Mesenchymal stem cell (in vitro differentiated cells and primary cell): ENCODE data around the gene AGXT.
A peak's percentile ranks its signal among the peaks of the same experiment; 100 is the strongest.

Source experiments
- DNase-seq: peaks from one replicate; pipeline ENCODE4 v3.0.0-alpha.2; 2013
- H2AFZ ChIP-seq: one replicate; pipeline ENCODE4 v1.6.1; 2013; ENCODE audit warnings: low read depth, mild to moderate bottlenecking, control low read depth, inconsistent platforms, low read length, moderate library complexity
- H2AK5ac ChIP-seq: 2 replicates; pipeline ENCODE4 v1.6.1; 2013; ENCODE audit warnings: low read length, moderate library complexity, mild to moderate bottlenecking, inconsistent platforms; ENCODE audit not compliant: severe bottlenecking
- H2BK120ac ChIP-seq: one replicate; pipeline ENCODE4 v1.6.1; 2013; ENCODE audit warnings: low read depth, mild to moderate bottlenecking, inconsistent platforms, low read length, moderate library complexity
- H2BK12ac ChIP-seq, 2 experiments: one replicate each; pipeline ENCODE4 v1.6.1; 2013; ENCODE audit warnings: inconsistent platforms in 2 of 2, low read length in 2 of 2, mild to moderate bottlenecking in 2 of 2, moderate library complexity in 2 of 2, control low read depth in 1 of 2
- H2BK15ac ChIP-seq: one replicate; pipeline ENCODE4 v1.6.1; 2013; ENCODE audit warnings: mild to moderate bottlenecking, low read depth, inconsistent platforms; ENCODE audit not compliant: poor library complexity, severe bottlenecking
- H2BK5ac ChIP-seq: 2 replicates; pipeline ENCODE4 v1.6.1; 2013; ENCODE audit warnings: low read depth, mild to moderate bottlenecking, low read length, control low read depth, inconsistent platforms; ENCODE audit not compliant: poor library complexity, severe bottlenecking
- H3K14ac ChIP-seq, 2 experiments: one replicate each; pipeline ENCODE4 v1.6.1; 2013; ENCODE audit warnings: inconsistent platforms in 2 of 2, low read length in 2 of 2, control low read depth in 1 of 2, mild to moderate bottlenecking in 1 of 2, moderate library complexity in 1 of 2
- H3K18ac ChIP-seq, 2 experiments: one replicate each; pipeline ENCODE4 v1.6.1; 2013; ENCODE audit warnings: inconsistent platforms in 2 of 2, low read length in 2 of 2, control low read depth in 1 of 2, low read depth in 1 of 2, mild to moderate bottlenecking in 1 of 2
- H3K23ac ChIP-seq, 2 experiments: one replicate each; pipeline ENCODE4 v1.6.1; 2013; ENCODE audit warnings: inconsistent platforms in 2 of 2, low read length in 2 of 2, mild to moderate bottlenecking in 2 of 2, moderate library complexity in 2 of 2, control low read depth in 1 of 2
- H3K27ac ChIP-seq: 2 replicates; pipeline ENCODE4 v1.5.1; 2013; ENCODE audit warnings: mild to moderate bottlenecking, moderate library complexity, low read length, control low read depth, inconsistent platforms; ENCODE audit not compliant: poor library complexity, severe bottlenecking
- H3K27me3 ChIP-seq, 2 experiments: 2 replicates each; pipeline versions ENCODE4 v1.6.1 to v1.7.0; 2013; ENCODE audit warnings: low read length in 2 of 2, mild to moderate bottlenecking in 2 of 2, moderate library complexity in 2 of 2, control low read depth in 1 of 2, inconsistent platforms in 1 of 2; ENCODE audit not compliant: control insufficient read depth in 1 of 2, insufficient read depth in 1 of 2
- H3K36me3 ChIP-seq, 2 experiments: 2 replicates each; pipeline versions ENCODE4 v1.6.1 to v1.7.0; 2013; ENCODE audit warnings: low read length in 2 of 2, control low read depth in 1 of 2, inconsistent platforms in 1 of 2, low read depth in 1 of 2, mild to moderate bottlenecking in 1 of 2; ENCODE audit not compliant: insufficient read depth in 2 of 2, control insufficient read depth in 1 of 2
- H3K4ac ChIP-seq, 2 experiments: one replicate each; pipeline ENCODE4 v1.6.1; 2013; ENCODE audit warnings: inconsistent platforms in 2 of 2, low read length in 2 of 2, mild to moderate bottlenecking in 2 of 2, moderate library complexity in 2 of 2, control low read depth in 1 of 2, low read depth in 1 of 2
- H3K4me1 ChIP-seq: 2 replicates; pipeline ENCODE4 v1.6.1; 2013; ENCODE audit warnings: low read depth, low read length, control low read depth; ENCODE audit not compliant: control insufficient read depth, insufficient read depth
- H3K4me2 ChIP-seq: 2 replicates; pipeline ENCODE4 v1.6.1; 2013; ENCODE audit warnings: low read length, mild to moderate bottlenecking, inconsistent platforms; ENCODE audit not compliant: poor library complexity, severe bottlenecking
- H3K4me3 ChIP-seq, 2 experiments: 2 replicates each; pipeline versions ENCODE4 v1.5.1 to v1.7.0; 2013; ENCODE audit warnings: low read length in 2 of 2, mild to moderate bottlenecking in 2 of 2, control low read depth in 1 of 2, low read depth in 1 of 2; ENCODE audit not compliant: insufficient read depth in 1 of 2
- H3K79me1 ChIP-seq: replicated peaks from 2 replicates; pipeline ENCODE4 v1.6.1; 2013; ENCODE audit warnings: mild to moderate bottlenecking, control low read depth, low read length, inconsistent platforms; ENCODE audit not compliant: poor library complexity, severe bottlenecking
- H3K9ac ChIP-seq: 2 replicates; pipeline ENCODE4 v1.7.0; 2013; ENCODE audit warnings: mild to moderate bottlenecking, low read length, moderate library complexity
- H3K9me3 ChIP-seq: 2 replicates; pipeline ENCODE4 v1.7.0; 2013; ENCODE audit warnings: mild to moderate bottlenecking, low read length; ENCODE audit not compliant: control insufficient read depth
- H4K8ac ChIP-seq: one replicate; pipeline ENCODE4 v1.6.1; 2013; ENCODE audit warnings: inconsistent platforms, mild to moderate bottlenecking, low read length, moderate library complexity
- H4K91ac ChIP-seq: one replicate; pipeline ENCODE4 v1.6.1; 2013; ENCODE audit warnings: mild to moderate bottlenecking, low read length, inconsistent platforms
- WGBS: methylation state at CpG from one replicate; pipeline ENCODE4 v1.1.7; 2013; ENCODE audit warnings: mixed read lengths; 5-methylcytosine and 5-hydroxymethylcytosine counted together

AGXT gene

DNA sequence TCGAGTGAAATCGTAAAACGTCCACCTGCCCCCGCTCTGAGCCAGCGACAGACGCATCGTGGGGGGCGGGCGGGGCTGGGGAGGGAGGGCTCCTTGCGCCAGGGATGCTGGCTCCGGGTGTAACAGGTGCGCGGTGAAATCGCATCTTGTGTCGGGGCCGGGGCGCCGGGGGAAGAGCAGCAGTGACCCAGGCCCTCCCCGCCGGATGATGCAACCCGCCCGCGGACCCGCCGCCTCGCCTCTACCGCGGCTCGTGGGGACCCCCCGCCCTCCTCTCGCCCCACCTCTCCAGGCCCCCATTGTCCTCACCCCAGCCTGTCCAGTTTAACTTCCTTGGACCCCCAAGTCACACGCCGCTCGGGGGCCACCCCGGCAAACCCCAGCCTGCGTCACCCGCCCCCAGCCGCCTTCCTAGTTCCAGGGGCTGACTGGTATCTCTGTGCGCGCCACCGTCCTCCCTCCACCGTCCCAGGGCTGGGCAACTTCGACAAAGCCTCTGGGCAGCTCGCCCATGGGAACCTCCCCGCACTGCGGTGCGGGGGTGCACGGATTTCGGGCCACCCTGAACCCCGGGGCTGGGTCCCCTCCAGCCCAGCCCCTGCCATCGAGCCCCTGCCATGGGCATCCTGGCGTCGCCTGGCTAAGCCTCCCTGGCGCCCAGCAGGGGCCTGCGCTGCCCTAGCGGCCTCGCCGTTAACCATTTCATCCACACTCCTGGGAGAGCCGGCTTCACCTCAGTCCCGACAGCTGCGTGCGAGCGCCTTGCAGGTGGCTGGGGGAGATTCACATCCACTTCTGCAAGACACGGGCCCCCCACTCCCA, 47.8 kb upstream of the AGXT start:
- H2AK5ac ChIP-seq, result no peak overlapping the region
- no peak for DNase-seq
- H2BK5ac ChIP-seq, result no peak overlapping the region
- H3K79me1 ChIP-seq, result no peaks in the 10 kb centered on the region
- H4K8ac ChIP-seq, result no peak overlapping the region
- H3K4me1 ChIP-seq, result peaks cover 22% of the 10 kb centered on the region
- peak overlapping the region; percentile 18 for H3K4me2 ChIP-seq
- H3K23ac ChIP-seq, result no peak overlapping the region
- no peak overlapping the region for H2BK15ac ChIP-seq
- no peak overlapping the region for H3K14ac ChIP-seq
- H2BK12ac ChIP-seq, result no peak overlapping the region
- no peak overlapping the region for H3K4me3 ChIP-seq
- peaks cover 18% of the 10 kb centered on the region for H3K9me3 ChIP-seq
- H3K27me3 ChIP-seq, result peaks cover 68 to 83% of the 10 kb centered on the region in 2 experiments
- no peak overlapping the region for H3K9ac ChIP-seq
- no peak overlapping the region for H3K27ac ChIP-seq
- no peak overlapping the region for H4K91ac ChIP-seq
- no peaks in the 10 kb centered on the region for H3K36me3 ChIP-seq
- no peak overlapping the region for H2BK120ac ChIP-seq
- no peak overlapping the region for H2AFZ ChIP-seq
- H3K4ac ChIP-seq, result no peak overlapping the region
- H3K18ac ChIP-seq, result no peak overlapping the region
- 2% methylated on average over 59 of the region's 64 CpGs for WGBS

DNA sequence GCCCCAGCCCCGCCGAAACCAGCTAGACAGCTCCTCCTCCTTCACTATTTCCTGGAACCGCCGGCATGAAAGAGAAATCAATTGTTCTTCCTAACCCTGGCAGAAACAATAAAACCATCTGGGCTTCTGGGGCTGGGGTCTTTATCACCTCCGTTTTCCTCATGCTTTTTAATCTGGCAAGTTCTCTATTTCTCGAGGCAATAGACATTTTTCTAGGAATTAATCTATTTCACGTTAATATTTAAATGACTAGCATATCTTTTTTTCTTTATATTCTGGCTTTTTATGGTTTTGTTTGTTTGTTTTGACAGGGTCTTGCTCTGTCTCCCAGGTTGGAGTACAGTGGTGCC, 47.2 kb upstream of the AGXT start:
- no peak for DNase-seq
- peaks cover 22% of the 10 kb centered on the region for H3K4me1 ChIP-seq
- WGBS, result 7% methylated on average over 5 of the region's 7 CpGs
- H3K4ac ChIP-seq, result no peak overlapping the region
- no peak overlapping the region for H4K91ac ChIP-seq
- no peak overlapping the region for H2AK5ac ChIP-seq
- no peak overlapping the region for H4K8ac ChIP-seq
- H3K79me1 ChIP-seq, result no peaks in the 10 kb centered on the region
- no peak overlapping the region for H3K23ac ChIP-seq
- no peak overlapping the region for H2BK15ac ChIP-seq
- H2AFZ ChIP-seq, result no peak overlapping the region
- peaks cover 18% of the 10 kb centered on the region for H3K9me3 ChIP-seq
- no peaks in the 10 kb centered on the region for H3K36me3 ChIP-seq
- no peak overlapping the region for H3K27ac ChIP-seq
- H2BK12ac ChIP-seq, result no peak overlapping the region
- peak overlapping the region; percentile 18 for H3K4me2 ChIP-seq
- no peak overlapping the region for H2BK5ac ChIP-seq
- peaks cover 68 to 83% of the 10 kb centered on the region in 2 experiments for H3K27me3 ChIP-seq
- H2BK120ac ChIP-seq, result no peak overlapping the region
- no peak overlapping the region for H3K9ac ChIP-seq
- H3K14ac ChIP-seq, result no peak overlapping the region
- no peak overlapping the region for H3K4me3 ChIP-seq
- H3K18ac ChIP-seq, result no peak overlapping the region

DNA sequence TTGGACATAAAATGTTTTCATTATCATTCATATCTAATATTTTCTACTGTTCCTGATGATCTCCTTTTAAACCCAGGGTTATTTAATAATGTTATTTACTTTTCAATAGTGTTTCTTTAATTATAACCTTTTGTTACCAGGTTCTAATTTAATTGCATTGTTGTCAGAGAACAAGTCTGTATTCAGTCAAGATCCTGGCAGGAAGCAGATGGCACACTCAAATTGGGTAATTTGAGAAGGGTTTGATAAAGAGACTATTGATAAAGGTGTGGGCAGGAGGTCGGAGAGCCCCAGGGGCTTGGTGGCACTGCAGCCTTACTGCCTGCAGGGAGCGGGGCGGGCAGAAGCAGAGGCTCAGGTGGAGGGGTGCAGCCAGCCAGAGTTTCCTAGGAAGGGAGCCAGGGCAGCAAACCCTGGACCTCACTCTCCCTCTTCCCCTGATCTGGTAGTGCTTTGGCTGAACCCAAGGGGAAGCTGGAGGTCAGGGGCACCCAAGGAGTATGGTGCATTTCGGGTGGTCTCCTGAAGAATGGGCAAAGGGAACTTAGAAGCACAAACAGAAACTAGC, 46.3 kb upstream of the AGXT start:
- no peak overlapping the region for H3K4me2 ChIP-seq
- no peak overlapping the region for H3K14ac ChIP-seq
- no peak overlapping the region for H2AK5ac ChIP-seq
- H3K36me3 ChIP-seq, result no peaks in the 10 kb centered on the region
- H3K4ac ChIP-seq, result no peak overlapping the region
- no peak overlapping the region for H3K9ac ChIP-seq
- H2AFZ ChIP-seq, result no peak overlapping the region
- H2BK12ac ChIP-seq, result no peak overlapping the region
- DNase-seq, result no peak
- no peak overlapping the region for H3K27ac ChIP-seq
- H3K23ac ChIP-seq, result no peak overlapping the region
- peaks cover 18% of the 10 kb centered on the region for H3K9me3 ChIP-seq
- H4K8ac ChIP-seq, result no peak overlapping the region
- H2BK5ac ChIP-seq, result no peak overlapping the region
- H4K91ac ChIP-seq, result no peak overlapping the region
- H3K79me1 ChIP-seq, result no peaks in the 10 kb centered on the region
- peaks cover 22% of the 10 kb centered on the region for H3K4me1 ChIP-seq
- H2BK120ac ChIP-seq, result no peak overlapping the region
- H3K27me3 ChIP-seq, result peaks cover 72 to 83% of the 10 kb centered on the region in 2 experiments
- WGBS, result 65% methylated on average over 4 of the region's 4 CpGs
- no peak overlapping the region for H2BK15ac ChIP-seq
- H3K4me3 ChIP-seq, result no peak overlapping the region
- no peak overlapping the region for H3K18ac ChIP-seq

- Histone ChIP-seq H3K14ac (no peak overlapping the region), H4K8ac (no peak overlapping the region), H3K36me3 (no peaks in the 10 kb centered on the region), H2BK15ac (no peak overlapping the region), H2BK5ac (no peak overlapping the region), H3K27ac (no peak overlapping the region), H3K4me3 (peak overlapping the region in 1 of 2 experiments; percentile 31), H2AK5ac (no peak overlapping the region), H3K23ac (no peak overlapping the region), H2BK120ac (no peak overlapping the region), H3K18ac (no peak overlapping the region), H3K4me2 (no peak overlapping the region), H3K27me3 (peaks cover 68 to 83% of the 10 kb centered on the region in 2 experiments), H3K4ac (no peak overlapping the region), H2AFZ (no peak overlapping the region), H3K9ac (no peak overlapping the region), H2BK12ac (no peak overlapping the region), H3K9me3 (peaks cover 18% of the 10 kb centered on the region), H3K4me1 (peaks cover 19% of the 10 kb centered on the region), H3K79me1 (no peaks in the 10 kb centered on the region), H4K91ac (no peak overlapping the region)
- WGBS, result 73% methylated on average over 15 of the region's 15 CpGs
- DNase-seq, result no peak
Measured at GRCh38 chr2:240823449-240824336, 44.9 kb upstream of the AGXT start.
